ENCODE results near the gene JPT2.
"Not testable (repeated sequence)": the region's sequence is repeated elsewhere in the genome, so short reads cannot be mapped to it uniquely, and the experiment has no call there.

The JPT2 gene

GRCh38 chr16:1707193-1707790 lies 29.2 kb downstream of the JPT2 start:
- no peak for DNase-seq (ENCODE audit: low spot score)

DNA sequence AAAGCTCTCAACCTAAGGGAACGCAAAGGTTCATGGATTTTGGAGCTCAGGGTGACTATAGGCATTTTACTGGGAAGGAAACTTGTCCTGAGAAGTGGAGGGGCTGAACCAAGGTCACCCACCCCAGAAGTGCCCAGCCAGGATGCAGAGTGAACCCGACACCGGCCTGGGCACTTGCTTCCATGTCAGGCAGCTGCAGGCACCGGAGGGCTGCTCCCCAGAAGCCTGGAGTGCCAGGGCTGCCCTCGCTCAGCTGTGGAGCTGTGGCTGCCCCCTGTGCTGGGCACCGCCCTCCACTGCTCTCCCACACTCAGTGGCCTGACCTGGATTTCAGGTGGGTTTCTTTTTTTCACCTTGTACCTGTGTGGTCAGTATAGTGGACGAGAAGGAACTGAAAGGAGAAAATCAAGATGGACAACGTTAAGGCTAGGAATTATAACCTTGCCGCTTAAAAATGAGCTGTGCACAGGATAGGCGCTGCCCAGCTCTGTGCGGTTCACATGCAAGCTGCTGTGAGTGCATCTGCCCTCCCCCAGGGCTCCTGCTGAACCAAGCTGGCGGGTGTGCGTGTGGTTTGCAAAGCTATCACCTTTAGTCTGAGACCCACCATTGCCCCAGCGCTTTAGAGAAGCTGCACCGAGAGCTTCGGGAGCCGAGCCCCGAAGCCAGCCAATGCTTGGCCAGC lies 30.1 kb downstream of the JPT2 start:
- DNase-seq (ENCODE audit: low spot score): no peak

- no peak for DNase-seq (ENCODE audit: low spot score)
These were observed 30.7 kb downstream of the JPT2 start for GRCh38 chr16:1708768-1709180.

DNA sequence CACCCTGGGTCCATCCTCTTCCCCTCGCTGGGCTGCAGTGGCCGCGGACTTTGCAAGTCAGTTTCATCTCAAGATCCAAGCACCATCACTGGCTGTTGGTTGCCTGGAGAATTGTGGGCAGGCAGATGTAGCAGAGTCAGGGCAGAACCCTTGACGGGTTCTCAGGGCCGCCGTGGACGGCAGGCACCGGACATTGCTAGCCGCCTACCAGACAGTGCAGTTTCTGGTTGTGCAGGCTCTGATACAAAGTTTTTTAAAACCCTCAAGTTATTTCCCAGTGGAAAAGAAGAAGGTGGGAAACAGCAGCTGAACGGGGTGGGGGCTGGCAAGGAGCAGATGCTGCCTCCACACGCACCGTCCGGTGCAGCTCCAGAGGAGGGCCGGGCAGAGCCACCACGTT lies 31.3 kb downstream of the JPT2 start:
- no peak for DNase-seq (ENCODE audit: low spot score)

- DNase-seq (ENCODE audit: low spot score): no peak
These were observed 32.9 kb downstream of the JPT2 start for GRCh38 chr16:1710811-1711507.

DNA sequence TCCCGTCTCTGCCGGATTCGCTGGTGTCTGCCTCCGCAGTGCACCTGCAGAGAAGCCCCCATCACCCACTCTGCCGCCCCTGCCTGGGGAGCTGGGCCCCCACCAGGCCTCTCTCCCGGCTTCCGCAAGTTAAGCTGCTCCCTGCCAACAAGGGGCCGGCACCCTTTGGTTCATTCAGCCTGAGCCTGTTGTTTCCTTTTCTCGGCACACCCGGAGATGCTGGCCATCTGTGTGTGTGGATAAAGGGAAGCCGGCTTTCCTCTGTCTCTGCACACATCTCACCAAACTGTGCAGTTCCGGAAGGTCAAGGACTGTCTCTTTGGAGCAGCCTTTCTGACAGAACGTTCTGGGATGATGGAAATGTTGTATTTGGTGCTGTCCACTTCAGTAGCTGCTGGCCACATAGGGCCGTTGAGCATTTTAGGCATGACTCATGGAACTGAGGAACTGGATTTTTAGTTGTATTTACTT lies 34.7 kb downstream of the JPT2 start:
- no peak for DNase-seq (ENCODE audit: low spot score)

- no peak for DNase-seq (ENCODE audit: low spot score)
These were observed 35.3 kb downstream of the JPT2 start for GRCh38 chr16:1713331-1713730.

DNA sequence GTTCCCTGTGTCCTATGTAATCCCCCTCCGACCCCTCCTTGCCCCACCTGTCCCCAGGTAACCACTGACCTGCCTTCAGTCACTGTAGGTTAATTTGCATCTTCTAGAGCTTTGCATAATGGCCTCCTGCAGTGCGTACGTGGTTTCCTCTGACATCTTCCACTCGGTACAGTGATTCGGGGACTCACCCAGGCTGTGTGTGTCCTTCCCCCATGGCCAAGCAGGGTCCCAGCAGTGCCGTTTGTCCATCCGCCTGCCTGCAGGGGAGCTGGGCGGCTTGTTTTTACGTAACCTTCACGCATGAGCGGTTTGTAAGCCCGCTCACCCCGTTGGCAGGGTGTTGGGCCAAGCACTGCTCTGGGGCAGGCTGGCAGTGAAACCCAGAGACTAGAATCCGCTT lies 35.9 kb downstream of the JPT2 start:
- no peak for DNase-seq (ENCODE audit: low spot score)

GRCh38 chr16:1715220-1715619 lies 37.1 kb downstream of the JPT2 start:
- no peak for DNase-seq (ENCODE audit: low spot score)

DNA sequence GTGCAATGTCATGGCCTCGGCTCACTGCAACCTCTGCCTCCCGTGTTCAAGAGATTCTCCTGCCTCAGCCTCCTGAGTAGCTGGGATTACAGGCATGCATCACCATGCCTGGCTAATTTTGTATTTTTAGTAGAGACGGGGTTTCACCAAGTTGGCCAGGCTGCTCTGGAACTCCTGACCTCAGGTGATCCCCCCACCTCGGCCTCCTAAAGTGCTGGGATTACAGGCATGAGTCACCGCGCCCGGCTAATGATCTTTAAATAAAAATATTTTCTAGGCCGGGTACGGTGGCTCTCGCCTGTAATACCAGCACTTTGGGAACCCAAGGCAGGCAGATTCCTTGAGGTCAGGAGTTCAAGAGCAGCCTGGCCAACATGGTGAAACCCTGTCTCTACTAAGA lies 40.2 kb downstream of the JPT2 start:
- not testable (repeated sequence) for DNase-seq (ENCODE audit: low spot score)

DNA sequence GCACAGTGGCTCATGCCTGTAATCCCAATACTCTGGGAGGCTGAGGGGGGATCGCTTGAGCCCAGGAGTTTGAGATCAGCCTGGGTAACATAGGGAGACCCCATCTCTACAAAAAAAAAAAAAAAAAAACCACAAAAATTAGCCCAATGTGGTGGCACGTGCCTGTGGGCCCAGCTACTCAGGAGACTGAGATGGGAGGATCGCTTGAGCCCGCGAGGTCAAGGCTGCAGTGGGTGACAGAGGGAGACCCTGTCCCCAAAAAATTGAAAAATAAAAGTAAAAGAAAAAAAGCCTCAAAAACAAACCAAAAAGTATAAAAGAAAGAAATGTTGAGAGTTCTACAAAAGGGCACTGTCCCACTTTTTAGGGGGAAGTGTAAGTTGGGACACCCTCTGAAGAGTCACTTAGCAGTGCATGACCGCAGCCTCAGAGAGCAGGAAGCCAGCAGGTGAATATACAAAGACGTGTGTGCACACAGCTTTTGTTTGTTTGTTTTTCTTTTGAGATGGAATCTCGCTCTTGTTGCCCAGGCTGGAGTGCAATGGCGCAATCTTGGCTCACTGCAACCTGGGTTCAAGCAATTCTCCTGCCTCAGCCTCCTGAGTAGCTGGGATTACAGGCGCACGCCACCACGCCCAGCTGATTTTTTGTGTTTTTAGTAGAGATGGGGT lies 41.6 kb downstream of the JPT2 start:
- DNase-seq (ENCODE audit: low spot score): not testable (repeated sequence)

DNA sequence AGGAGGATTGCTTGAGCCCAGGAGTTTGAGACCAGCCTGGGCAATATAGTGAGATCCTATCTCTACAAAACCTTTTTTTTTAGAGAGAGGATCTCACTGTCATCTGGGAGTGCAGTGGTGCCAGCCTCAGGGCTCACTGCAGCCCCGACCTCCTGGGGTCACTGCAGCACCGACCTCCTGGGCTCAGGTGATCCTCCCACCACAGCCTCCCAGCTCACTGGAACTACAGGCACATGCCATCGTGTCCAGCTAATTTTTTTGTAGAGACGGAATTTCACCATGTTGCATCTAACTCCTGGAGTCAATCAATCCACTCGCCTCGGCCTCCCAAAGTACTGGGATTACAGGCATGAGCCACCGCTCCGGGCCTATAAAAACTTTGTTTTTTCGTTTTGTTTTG lies 43.3 kb downstream of the JPT2 start:
- DNase-seq (ENCODE audit: low spot score): no peak

- DNase-seq (ENCODE audit: low spot score): peak; percentile 37
These were observed 45.5 kb downstream of the JPT2 start for GRCh38 chr16:1723450-1724147.

GRCh38 chr16:1724491-1724890 lies 46.4 kb downstream of the JPT2 start:
- DNase-seq (ENCODE audit: low spot score): no peak

GRCh38 chr16:1726661-1727502 lies 48.8 kb downstream of the JPT2 start:
- no peak for DNase-seq (ENCODE audit: low spot score)

DNA sequence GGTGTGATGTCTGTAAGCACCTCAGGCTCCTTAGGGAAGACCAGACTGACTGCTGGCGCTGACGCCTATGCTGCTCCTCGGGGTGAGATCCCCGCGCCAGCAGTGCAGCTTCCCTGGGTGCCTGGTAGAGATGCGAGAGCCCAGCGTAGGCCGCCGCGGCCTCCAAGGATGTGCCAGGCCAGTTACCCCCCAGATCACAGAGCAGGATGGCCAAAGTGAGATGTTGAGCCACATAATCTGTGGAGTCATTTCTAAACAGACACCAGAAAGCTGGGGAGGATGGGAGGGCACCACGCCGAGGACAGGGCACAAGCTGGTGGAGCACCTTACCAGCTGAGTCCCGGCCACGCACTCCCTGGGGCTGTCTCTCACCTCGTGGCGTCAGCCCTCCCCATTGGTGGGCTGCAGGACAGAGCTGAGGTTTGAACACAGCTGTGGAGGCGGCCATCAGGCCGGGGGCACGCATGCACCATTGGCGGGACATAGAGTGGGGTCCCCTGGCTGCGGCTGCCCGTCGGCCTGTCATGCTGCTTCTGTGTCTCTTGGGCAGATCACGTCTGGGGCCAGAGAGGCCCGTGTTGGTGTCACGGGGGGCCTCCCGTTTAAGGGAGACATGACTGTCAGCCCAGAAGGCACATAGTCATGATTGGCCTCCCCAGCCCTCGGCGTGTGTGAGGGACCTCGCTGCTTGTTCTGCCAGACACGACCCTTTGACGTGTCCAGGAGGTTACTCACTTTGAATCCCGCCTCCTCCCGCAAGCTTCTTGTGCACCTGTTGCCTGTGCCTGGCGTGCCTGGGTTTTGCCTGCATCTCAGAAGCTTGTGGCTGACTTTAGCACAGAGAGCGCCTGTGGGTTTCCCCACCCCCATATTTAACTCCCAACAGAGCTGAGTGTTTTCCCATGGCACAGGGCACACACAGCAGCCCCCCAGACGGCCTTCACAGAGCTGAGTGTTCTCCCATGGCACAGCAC lies 49.9 kb downstream of the JPT2 start:
- DNase-seq (ENCODE audit: low spot score): no peak

- DNase-seq (ENCODE audit: low spot score): no peak
These were observed 50.9 kb downstream of the JPT2 start for GRCh38 chr16:1729026-1729425.

- DNase-seq (ENCODE audit: low spot score): no peak
These were observed 51.4 kb downstream of the JPT2 start for GRCh38 chr16:1729445-1729844.

GRCh38 chr16:1731073-1731472 lies 53.0 kb downstream of the JPT2 start:
- no peak for DNase-seq (ENCODE audit: low spot score)

GRCh38 chr16:1731603-1732002 lies 53.5 kb downstream of the JPT2 start:
- no peak for DNase-seq (ENCODE audit: low spot score)
